Neuron (in vitro differentiated cells): ENCODE results near the gene TNS4.

ENCODE experiments used
- H2AFZ ChIP-seq: one replicate; pipeline ENCODE4 v1.6.1; 2013; ENCODE audit warnings: low read depth, mild to moderate bottlenecking, inconsistent platforms, low read length, moderate library complexity
- H3K27me3 ChIP-seq: one replicate; pipeline ENCODE4 v1.6.1; 2013; ENCODE audit warnings: low read length; ENCODE audit not compliant: insufficient read depth
- H3K36me3 ChIP-seq: one replicate; pipeline ENCODE4 v1.6.1; 2013; ENCODE audit warnings: low read length; ENCODE audit not compliant: insufficient read depth
- H3K4me1 ChIP-seq: one replicate; pipeline ENCODE4 v1.6.1; 2013; ENCODE audit warnings: low read length; ENCODE audit not compliant: insufficient read depth
- H3K4me3 ChIP-seq: 2 replicates; pipeline ENCODE4 v1.5.1; 2013; ENCODE audit warnings: mild to moderate bottlenecking, low read length, moderate library complexity
- H3K9me3 ChIP-seq: one replicate; pipeline ENCODE4 v1.6.1; 2013; ENCODE audit warnings: low read length

Gene TNS4

GRCh38 chr17:40517286-40517662 is 15.9 kb upstream of the TNS4 start:
- H3K36me3 ChIP-seq, result no peaks in the 10 kb centered on the region
- H3K27me3 ChIP-seq, result no peaks in the 10 kb centered on the region
- H3K9me3 ChIP-seq, result no peaks in the 10 kb centered on the region
- H2AFZ ChIP-seq, result no peak overlapping the region
- H3K4me3 ChIP-seq, result no peak overlapping the region
- H3K4me1 ChIP-seq, result no peaks in the 10 kb centered on the region

- Histone ChIP-seq H2AFZ (no peak overlapping the region), H3K9me3 (no peaks in the 10 kb centered on the region), H3K4me3 (no peak overlapping the region), H3K4me1 (no peaks in the 10 kb centered on the region), H3K36me3 (no peaks in the 10 kb centered on the region), H3K27me3 (no peaks in the 10 kb centered on the region)
These were observed 15.3 kb upstream of the TNS4 start for GRCh38 chr17:40516581-40517285.

DNA sequence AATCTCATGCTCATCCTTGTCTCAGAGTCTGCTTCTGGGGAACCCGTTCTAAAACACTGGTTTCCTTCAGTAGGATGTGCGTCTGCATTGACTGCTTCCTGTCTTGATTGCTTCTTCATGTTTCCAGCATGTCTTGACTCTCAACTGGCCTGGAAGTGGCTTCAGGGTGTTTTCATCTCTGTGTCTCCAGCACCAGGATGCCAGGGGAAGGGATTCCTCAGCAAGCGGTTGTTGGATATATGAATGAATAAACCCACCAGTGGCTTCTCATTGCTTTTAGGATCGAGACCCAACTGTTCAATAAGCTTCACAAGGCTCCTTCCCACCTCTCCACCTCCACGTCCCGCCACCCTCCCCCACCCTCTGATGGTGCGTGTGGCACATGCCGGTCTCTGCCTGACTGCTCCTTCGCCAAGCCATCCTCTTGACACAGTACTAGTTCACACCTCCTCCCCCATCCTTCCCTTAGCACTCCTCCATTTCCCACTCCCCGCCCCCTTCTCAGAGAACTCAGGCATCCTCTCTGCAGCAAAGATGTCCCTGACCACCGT is 14.1 kb upstream of the TNS4 start:
- H3K9me3 ChIP-seq, result no peaks in the 10 kb centered on the region

DNA sequence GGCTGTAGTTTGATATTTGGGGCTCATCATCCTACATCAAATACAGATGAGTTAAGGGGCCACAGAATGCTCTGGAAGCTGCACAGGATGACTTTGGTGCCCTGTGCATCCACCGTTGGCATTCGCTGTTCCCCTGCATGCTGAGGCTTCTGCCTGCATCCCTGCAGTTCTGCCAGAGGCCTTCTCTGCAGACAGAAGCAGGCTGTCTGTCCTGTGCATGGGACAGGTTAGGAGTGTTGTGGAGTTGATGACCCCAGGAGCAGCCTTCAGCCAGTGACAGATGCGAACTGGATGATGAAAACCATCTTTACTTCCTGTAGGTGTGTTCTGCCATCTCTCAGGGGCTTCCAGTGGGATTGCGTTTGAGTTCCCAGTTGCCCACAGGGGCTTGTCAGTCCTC is 13.6 kb upstream of the TNS4 start:
- no peak overlapping the region for H3K4me3 ChIP-seq
- no peaks in the 10 kb centered on the region for H3K9me3 ChIP-seq
- no peaks in the 10 kb centered on the region for H3K27me3 ChIP-seq
- no peak overlapping the region for H2AFZ ChIP-seq
- H3K4me1 ChIP-seq, result peaks cover 5% of the 10 kb centered on the region
- no peaks in the 10 kb centered on the region for H3K36me3 ChIP-seq

More for the DNA sequence above, 14.1 kb upstream of the TNS4 start:
- Histone ChIP-seq H3K4me1 (peaks cover 5% of the 10 kb centered on the region), H3K36me3 (no peaks in the 10 kb centered on the region), H3K27me3 (no peaks in the 10 kb centered on the region), H3K4me3 (no peak overlapping the region), H2AFZ (no peak overlapping the region)

GRCh38 chr17:40514013-40514875 is 12.8 kb upstream of the TNS4 start:
- no peak overlapping the region for H3K4me3 ChIP-seq
- peaks cover 5% of the 10 kb centered on the region for H3K4me1 ChIP-seq
- no peaks in the 10 kb centered on the region for H3K27me3 ChIP-seq
- H3K9me3 ChIP-seq, result no peaks in the 10 kb centered on the region
- H3K36me3 ChIP-seq, result no peaks in the 10 kb centered on the region
- no peak overlapping the region for H2AFZ ChIP-seq

- H3K9me3 ChIP-seq, result no peaks in the 10 kb centered on the region
- no peak overlapping the region for H3K4me3 ChIP-seq
- H3K4me1 ChIP-seq, result peaks cover 5% of the 10 kb centered on the region
- H3K36me3 ChIP-seq, result no peaks in the 10 kb centered on the region
- H2AFZ ChIP-seq, result no peak overlapping the region
- no peaks in the 10 kb centered on the region for H3K27me3 ChIP-seq
These were observed 10.3 kb upstream of the TNS4 start for GRCh38 chr17:40511667-40512220.

DNA sequence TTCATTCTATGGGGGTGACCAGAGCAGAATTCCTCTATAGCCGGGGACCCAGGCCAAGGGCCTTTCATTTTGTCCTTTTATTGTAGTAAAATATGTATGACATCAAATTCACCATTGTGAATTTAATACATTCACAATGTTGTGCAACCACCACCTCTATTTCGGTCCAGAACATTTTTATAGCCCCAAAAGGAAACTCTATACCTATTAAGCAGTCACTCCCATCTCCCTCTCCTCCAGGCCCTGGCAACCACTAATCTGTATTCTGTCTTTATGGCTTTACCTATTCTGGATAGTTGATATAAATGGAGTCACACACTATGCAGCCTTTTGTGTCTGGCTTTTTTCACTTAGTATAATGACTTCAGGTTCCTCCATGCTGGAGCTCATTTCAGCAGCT is 9.7 kb upstream of the TNS4 start:
- Histone ChIP-seq H3K4me1 (peaks cover 5% of the 10 kb centered on the region), H3K27me3 (no peaks in the 10 kb centered on the region), H3K9me3 (no peaks in the 10 kb centered on the region), H3K4me3 (no peak overlapping the region), H3K36me3 (no peaks in the 10 kb centered on the region), H2AFZ (no peak overlapping the region)

DNA sequence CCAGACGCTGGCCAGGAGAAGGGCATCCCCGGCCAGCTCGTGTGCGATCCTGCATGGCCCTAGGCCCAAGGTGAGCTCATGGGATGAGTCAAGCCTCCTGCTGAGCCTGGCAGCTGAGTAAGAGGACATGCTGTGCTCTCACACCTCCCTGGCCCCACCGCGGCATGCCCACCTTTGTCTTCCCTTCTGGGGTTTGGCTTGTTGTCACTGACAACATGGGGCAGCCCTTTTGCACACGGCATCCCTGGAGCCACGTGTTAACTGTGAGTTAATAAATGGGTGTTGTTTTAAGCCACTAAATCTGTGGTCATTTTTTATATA is 8.9 kb upstream of the TNS4 start:
- Histone ChIP-seq H3K27me3 (no peaks in the 10 kb centered on the region), H2AFZ (no peak overlapping the region), H3K4me1 (peaks cover 5% of the 10 kb centered on the region), H3K4me3 (no peak overlapping the region), H3K9me3 (no peaks in the 10 kb centered on the region), H3K36me3 (no peaks in the 10 kb centered on the region)

GRCh38 chr17:40509626-40510327 is 8.4 kb upstream of the TNS4 start:
- H3K9me3 ChIP-seq, result no peaks in the 10 kb centered on the region
- H3K4me1 ChIP-seq, result peaks cover 5% of the 10 kb centered on the region
- no peaks in the 10 kb centered on the region for H3K27me3 ChIP-seq
- H3K36me3 ChIP-seq, result no peaks in the 10 kb centered on the region
- H3K4me3 ChIP-seq, result no peak overlapping the region
- H2AFZ ChIP-seq, result no peak overlapping the region

DNA sequence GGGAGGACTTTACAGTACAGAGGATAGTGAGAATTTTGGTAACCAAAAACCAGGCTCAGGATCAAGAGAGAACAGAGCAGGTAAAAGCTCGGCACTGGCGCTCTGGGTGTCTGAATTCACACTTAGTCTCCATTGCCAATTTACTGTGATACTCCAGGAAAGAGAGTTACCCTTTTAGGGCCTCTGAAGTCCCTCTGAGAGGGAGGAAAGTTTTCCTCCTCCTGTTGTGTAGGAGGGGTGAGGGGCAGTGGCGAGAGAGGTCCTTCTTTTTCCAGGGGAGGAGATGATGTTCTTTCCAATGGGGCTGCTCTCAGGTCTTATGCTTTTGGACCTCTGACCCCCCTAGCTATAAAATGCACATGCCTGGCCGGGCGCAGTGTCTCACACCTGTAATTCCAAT is 5.4 kb upstream of the TNS4 start:
- Histone ChIP-seq H3K27me3 (no peaks in the 10 kb centered on the region), H3K4me3 (no peak overlapping the region), H3K9me3 (no peaks in the 10 kb centered on the region), H3K36me3 (no peaks in the 10 kb centered on the region), H2AFZ (no peak overlapping the region), H3K4me1 (peaks cover 5% of the 10 kb centered on the region)

DNA sequence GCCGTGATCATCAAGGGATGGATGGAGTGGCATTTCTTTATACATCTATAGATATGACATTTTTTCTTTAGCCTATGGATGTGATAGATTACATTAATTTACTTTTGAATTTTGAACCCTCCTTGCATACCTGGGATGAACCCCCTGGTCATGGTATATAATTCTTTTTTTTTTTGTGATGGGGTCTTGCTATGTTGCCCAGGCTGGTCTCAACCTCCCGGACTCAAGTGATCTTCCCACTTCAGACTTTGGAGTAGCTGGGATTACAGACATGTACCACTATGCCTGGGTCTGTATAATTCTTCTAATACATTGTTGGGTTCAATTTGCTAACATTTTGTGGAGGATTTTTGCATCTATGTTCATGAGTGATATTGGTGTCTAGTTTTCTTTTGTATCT is 1.7 kb upstream of the TNS4 start:
- H2AFZ ChIP-seq, result no peak overlapping the region
- no peak overlapping the region for H3K4me3 ChIP-seq
- no peaks in the 10 kb centered on the region for H3K9me3 ChIP-seq
- H3K36me3 ChIP-seq, result no peaks in the 10 kb centered on the region
- no peaks in the 10 kb centered on the region for H3K4me1 ChIP-seq
- H3K27me3 ChIP-seq, result peaks cover 8% of the 10 kb centered on the region

DNA sequence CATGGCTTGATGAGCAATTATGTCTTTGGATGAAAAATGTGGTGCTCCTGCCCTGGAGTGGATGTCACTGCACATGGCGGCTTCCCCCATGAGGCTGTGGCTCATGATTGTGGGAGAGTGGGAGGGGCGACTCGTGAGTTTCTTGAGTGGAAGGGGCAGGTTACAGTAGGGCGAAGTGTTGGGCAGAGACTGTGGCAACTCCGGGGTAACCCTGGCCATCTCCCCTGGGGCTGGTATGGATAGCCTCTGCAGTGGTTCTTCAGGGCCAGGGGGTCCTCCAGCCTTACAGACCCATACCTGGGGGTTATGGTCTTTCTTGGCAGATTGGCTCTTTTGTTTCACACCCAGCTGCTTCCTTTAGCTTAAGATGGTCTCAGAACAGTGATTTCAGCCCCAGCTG is 1.3 kb upstream of the TNS4 start:
- Histone ChIP-seq H3K36me3 (no peaks in the 10 kb centered on the region), H3K9me3 (no peaks in the 10 kb centered on the region), H3K27me3 (peaks cover 12% of the 10 kb centered on the region), H2AFZ (no peak overlapping the region), H3K4me1 (no peaks in the 10 kb centered on the region), H3K4me3 (no peak overlapping the region)

- H3K4me3 ChIP-seq, result no peak overlapping the region
- no peaks in the 10 kb centered on the region for H3K9me3 ChIP-seq
- H3K27me3 ChIP-seq, result peaks cover 17% of the 10 kb centered on the region
- H3K4me1 ChIP-seq, result no peaks in the 10 kb centered on the region
- H3K36me3 ChIP-seq, result no peaks in the 10 kb centered on the region
- no peak overlapping the region for H2AFZ ChIP-seq
These were observed 714 bp downstream of the TNS4 start for GRCh38 chr17:40500709-40501108.
